MCF 10A (cell line): Measurements from ENCODE around the gene CYLD. TPM values are rescaled to one million over a fixed set of nuclear protein-coding genes. Genes with fewer than 3 reads are reported as not detected.

ENCODE experiments used
- BruUV-seq: library from RNA; stranded (reverse); fragments of 400-500 nt; replicated peaks from 2 replicates; lab custom pipeline; 2021; lab: Mats Ljungman, UMichigan
- CTCF ChIA-PET: fragments of 300-600 bp; sonication (Branson Sonifier 250); formaldehyde crosslinking; extraction: SDS; loops from one replicate; lab custom pipeline; 2021; ENCODE audit warnings: antibody characterized with exemption, inconsistent platforms; lab: Yijun Ruan, JAX
- POLR2A ChIA-PET: fragments of 300-600, 350-650 bp; sonication (Branson Sonifier 250); formaldehyde crosslinking; extraction: SDS; loops from one replicate; lab custom pipeline; 2020; ENCODE audit warnings: antibody characterized with exemption, inconsistent platforms; lab: Yijun Ruan, JAX
- DNase-seq: peaks from one replicate; pipeline ENCODE4 v3.0.0-alpha.2; 2018; ENCODE audit not compliant: unreplicated experiment
- H3K27ac Mint-ChIP-seq: one replicate; pipeline ENCODE4 v1.8.0; 2022; ENCODE audit warnings: mild to moderate bottlenecking, low read depth, mixed read lengths; ENCODE audit not compliant: unreplicated experiment
- H3K27me3 Mint-ChIP-seq: one replicate; pipeline ENCODE4 v1.8.0; 2022; ENCODE audit warnings: mixed read lengths; ENCODE audit not compliant: insufficient read depth, unreplicated experiment
- H3K36me3 Mint-ChIP-seq: one replicate; pipeline ENCODE4 v1.8.0; 2022; ENCODE audit warnings: mild to moderate bottlenecking, moderate library complexity, mixed read lengths; ENCODE audit not compliant: insufficient read depth, unreplicated experiment
- H3K4me1 Mint-ChIP-seq: one replicate; pipeline ENCODE4 v1.8.0; 2022; ENCODE audit warnings: mixed read lengths; ENCODE audit not compliant: insufficient read depth, unreplicated experiment
- H3K4me3 Mint-ChIP-seq: one replicate; pipeline ENCODE4 v1.8.0; 2022; ENCODE audit warnings: mild to moderate bottlenecking, moderate library complexity, mixed read lengths; ENCODE audit not compliant: unreplicated experiment
- H3K9me3 Mint-ChIP-seq: one replicate; pipeline ENCODE4 v1.8.0; 2022; ENCODE audit warnings: mixed read lengths; ENCODE audit not compliant: unreplicated experiment
- CTCF ChIP-seq: fragments of 200-600 bp; IDR thresholded peaks from one replicate; pipeline ENCODE4 v1.8.0; 2022; ENCODE audit warnings: antibody characterized with exemption, mild to moderate bottlenecking; ENCODE audit not compliant: unreplicated experiment
- intact Hi-C: fragments of 100-400 bp; cut with micrococcal nuclease; formaldehyde crosslinking; loops from 2 replicates; pipeline ENCODE4 v1.14.1; 2022
- total RNA-seq: library from RNA; stranded (reverse); gene quantifications from 2 replicates; pipeline ENCODE4 v1.2.3, GENCODE V29; 2022

The CYLD gene
- total RNA-seq, 1 experiment from 2014 or later = 53.7 TPM

- Mint-ChIP-seq H3K4me1 (peaks cover 6% of the 10 kb centered on the region), H3K9me3 (peaks cover 7% of the 10 kb centered on the region), H3K27ac (no peak overlapping the region), H3K27me3 (no peaks in the 10 kb centered on the region), H3K4me3 (no peak overlapping the region), H3K36me3 (no peaks in the 10 kb centered on the region)
- BruUV-seq = no TSS peak
- DNase-seq = no peak
- TF ChIP-seq CTCF = no peak
- ChIA-PET POLR2A (interaction anchor here (0.7 to 1.4 kb wide), 2 partner anchors 9 to 23 kb away, joined by 3 to 7 read pairs; no protein-coding TSS in a partner anchor), CTCF (interaction anchor here (1.1 kb wide), 1 partner anchor 23 kb away, joined by 3 read pairs; no protein-coding TSS in a partner anchor)
- intact Hi-C loops = no loop called here
Measured at GRCh38 chr16:50722960-50723359, 18.9 kb upstream of the CYLD start.

- H3K9me3 Mint-ChIP-seq = peaks cover 7% of the 10 kb centered on the region
- no peaks in the 10 kb centered on the region for H3K27me3 Mint-ChIP-seq
- TF ChIP-seq CTCF = no peak
- H3K27ac Mint-ChIP-seq = no peak overlapping the region
- no peaks in the 10 kb centered on the region for H3K4me1 Mint-ChIP-seq
- no peak overlapping the region for H3K4me3 Mint-ChIP-seq
- ChIA-PET POLR2A (interaction anchor here (0.7 to 1.4 kb wide), 4 partner anchors 17 to 383 kb away, joined by 3 to 7 read pairs (median 4); partner anchors contain the start of gene CYLD), CTCF (interaction anchor here (0.6 to 1.2 kb wide), 5 partner anchors 17 to 453 kb away, joined by 3 to 6 read pairs (median 3); partner anchors contain the start of gene CYLD)
- intact Hi-C loops = no loop called here
- BruUV-seq = no TSS peak
- no peak for DNase-seq
- H3K36me3 Mint-ChIP-seq = peaks cover 4% of the 10 kb centered on the region
Measured at GRCh38 chr16:50724306-50724705, 17.6 kb upstream of the CYLD start.

- Mint-ChIP-seq H3K9me3 (no peaks in the 10 kb centered on the region), H3K27ac (no peak overlapping the region), H3K36me3 (peaks cover 5% of the 10 kb centered on the region), H3K27me3 (no peaks in the 10 kb centered on the region), H3K4me1 (no peaks in the 10 kb centered on the region), H3K4me3 (no peak overlapping the region)
- DNase-seq = no peak
- intact Hi-C loops = no loop called here
- no peak for TF ChIP-seq CTCF
- ChIA-PET CTCF (no interaction called here), POLR2A (interaction anchor here (0.9 to 1.4 kb wide), 2 partner anchors 10 to 11 kb away, joined by 4 read pairs; partner anchors contain the start of gene CYLD)
- BruUV-seq = no TSS peak
Measured at GRCh38 chr16:50731130-50731988, 10.5 kb upstream of the CYLD start.
